ENCODE results near the gene ZNF618.

Gene ZNF618

DNA sequence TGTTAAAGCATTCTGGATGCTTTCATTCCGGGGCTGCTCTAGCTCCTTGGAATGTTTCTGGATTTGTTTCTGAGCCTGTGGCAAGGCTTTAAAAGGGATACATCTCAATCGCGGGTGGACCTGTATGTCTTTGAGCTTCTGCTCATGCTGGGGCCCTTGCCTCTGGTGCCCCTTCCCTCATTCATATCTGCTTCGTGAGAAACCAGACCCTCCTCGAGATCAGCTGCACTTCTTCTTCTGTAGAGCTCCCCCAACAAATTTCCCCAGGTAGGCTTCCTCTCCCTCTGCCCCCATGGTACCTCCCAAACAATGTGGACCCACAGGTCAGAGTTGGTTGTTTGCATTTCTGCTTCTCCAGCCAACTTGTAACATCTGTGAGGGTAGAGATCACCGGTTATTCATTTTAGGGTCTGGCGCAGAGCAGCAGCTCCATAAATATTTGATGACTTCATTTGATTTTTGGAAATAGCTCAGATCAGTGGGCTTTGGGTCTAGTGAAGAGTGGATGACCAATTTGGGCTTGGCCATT, 6.6 kb downstream of the ZNF618 start:
- in situ Hi-C loops (cut with MboI; ENCODE audit: low sequenced_read_pairs): no loop called here

- in situ Hi-C loops (cut with MboI; ENCODE audit: low sequenced_read_pairs): no loop called here
Observed at GRCh38 chr9:113885183-113886025, 9.3 kb downstream of the ZNF618 start.

DNA sequence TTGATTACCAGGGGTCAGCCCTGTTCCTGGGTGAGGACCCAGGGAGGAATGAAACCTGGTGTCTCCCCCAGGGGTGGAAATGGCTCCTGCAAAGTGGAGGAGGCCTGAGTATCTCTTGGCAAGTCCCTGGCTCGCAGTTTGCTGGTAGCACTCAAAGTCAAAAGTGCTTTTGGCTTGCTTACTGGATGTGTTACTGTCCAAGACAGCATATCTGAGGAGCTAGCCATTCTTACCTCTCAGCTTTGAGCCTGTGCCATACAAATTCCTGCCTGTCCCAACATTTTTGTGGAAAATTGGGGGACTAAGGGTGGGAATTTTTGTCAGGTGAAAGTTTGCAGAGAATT, 9.9 kb downstream of the ZNF618 start:
- in situ Hi-C loops (cut with MboI; ENCODE audit: low sequenced_read_pairs): no loop called here

GRCh38 chr9:113886466-113886865, 10.4 kb downstream of the ZNF618 start:
- in situ Hi-C loops (cut with MboI; ENCODE audit: low sequenced_read_pairs): no loop called here

DNA sequence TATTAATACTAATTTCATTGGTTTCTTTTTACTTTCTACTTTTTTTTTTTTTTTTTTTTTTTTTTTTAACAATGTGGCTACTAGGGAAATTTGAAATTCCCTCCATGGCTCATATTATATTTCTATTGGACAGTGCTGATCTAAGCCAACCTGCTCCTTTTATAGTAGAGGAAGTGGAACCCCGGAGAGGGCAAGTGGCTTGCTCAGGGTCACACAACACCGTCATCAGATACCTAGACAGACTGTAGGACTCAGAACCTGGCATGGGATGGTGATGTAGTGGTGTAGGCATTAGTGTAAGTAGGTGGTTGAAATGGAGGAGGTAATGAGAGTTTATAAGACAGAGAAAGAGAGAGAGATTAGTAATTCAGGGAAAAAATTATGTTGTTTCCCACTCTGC, 10.8 kb downstream of the ZNF618 start:
- in situ Hi-C loops (cut with MboI; ENCODE audit: low sequenced_read_pairs): no loop called here

DNA sequence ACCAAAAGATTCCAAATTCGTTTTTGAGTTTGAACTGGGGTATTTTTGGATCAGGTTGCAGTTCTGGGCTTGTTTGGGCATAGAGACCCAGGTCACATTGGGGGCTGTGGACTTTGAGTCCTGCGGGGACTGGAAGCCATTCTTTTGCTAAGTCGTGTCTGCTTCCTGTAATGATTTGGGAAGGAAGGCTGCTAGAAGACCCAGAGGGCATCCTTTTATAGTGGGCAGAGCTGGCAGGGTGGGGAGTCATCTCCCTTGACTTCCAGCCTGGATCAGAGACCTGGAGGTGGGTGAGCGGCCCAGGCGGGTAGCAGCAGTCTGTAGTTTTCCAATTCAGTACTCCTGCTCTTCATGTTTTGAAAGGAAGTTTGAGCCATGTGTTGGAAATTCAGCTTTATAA, 11.3 kb downstream of the ZNF618 start:
- in situ Hi-C loops (cut with MboI; ENCODE audit: low sequenced_read_pairs): no loop called here

- in situ Hi-C loops (cut with MboI; ENCODE audit: low sequenced_read_pairs): no loop called here
Observed at GRCh38 chr9:113888336-113888735, 12.2 kb downstream of the ZNF618 start.

DNA sequence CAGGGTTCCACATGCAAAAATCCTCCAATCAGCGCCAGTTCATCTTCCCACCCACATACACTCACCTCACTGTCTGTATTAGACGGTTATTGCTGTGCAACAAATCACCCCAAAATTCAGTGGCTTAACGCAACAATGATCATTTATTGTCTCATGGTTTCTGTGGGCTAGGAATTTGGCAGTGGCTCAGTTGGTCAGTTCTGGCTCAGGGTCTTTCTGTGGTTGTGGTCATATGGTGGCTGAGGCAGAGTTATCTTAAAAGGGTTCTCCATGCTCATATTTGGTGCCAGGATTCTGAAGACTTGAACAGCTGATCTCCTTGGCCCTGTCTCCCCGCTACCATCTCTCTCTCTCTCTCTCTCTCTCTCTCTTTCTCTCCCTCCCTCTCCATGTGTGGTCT, 12.9 kb downstream of the ZNF618 start:
- in situ Hi-C loops (cut with MboI; ENCODE audit: low sequenced_read_pairs): no loop called here

DNA sequence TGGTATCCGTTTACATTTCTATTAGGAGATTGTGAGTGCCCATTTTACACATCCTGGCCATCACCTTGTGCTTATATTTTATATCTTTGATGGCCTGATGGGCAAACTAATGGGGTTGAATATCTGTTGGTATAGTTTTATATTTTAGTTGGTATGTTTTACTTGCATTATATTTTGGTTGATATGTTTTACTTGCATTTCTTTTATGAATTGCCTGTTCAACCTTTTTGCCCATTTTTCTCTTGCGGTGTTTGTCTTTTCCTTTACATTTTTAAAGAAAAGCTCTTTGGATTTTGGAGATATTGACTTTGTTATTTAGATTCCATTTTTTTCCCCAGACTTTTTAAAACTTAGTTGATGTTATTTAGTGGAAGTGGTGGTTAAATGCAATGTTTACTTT, 14.6 kb downstream of the ZNF618 start:
- in situ Hi-C loops (cut with MboI; ENCODE audit: low sequenced_read_pairs): no loop called here

DNA sequence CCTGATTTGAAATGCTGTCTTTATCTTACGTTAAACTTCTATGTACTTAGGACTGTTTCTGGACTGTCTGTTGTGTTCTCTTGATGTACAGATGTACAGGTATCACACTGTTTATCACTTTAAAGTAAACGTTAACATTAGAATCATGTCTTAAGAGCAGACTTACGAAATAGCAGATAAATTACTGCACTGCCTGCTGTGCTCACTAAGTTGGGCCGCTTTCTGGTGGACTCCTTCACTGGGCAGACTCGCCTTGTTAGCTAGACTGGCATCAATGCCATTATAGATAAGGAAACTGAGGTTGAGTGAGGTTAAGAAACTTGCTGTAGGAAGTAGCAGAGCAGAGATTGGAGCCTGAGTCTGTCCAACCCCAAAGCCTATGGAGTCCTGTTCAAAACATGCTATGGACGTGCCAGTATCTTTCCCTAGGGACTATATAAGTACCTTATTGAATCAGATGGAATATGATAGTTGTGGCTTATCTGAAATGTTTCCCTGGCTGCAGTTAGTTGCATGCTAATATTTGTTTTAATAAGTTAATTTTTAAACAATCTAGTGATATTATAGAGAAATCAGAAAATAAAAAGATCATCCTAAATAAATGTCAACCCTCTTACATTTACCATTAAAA, 16.9 kb downstream of the ZNF618 start:
- in situ Hi-C loops (cut with MboI; ENCODE audit: low sequenced_read_pairs): no loop called here

- in situ Hi-C loops (cut with MboI; ENCODE audit: low sequenced_read_pairs): no loop called here
Observed at GRCh38 chr9:113894166-113894565, 18.1 kb downstream of the ZNF618 start.

GRCh38 chr9:113895526-113895925, 19.4 kb downstream of the ZNF618 start:
- in situ Hi-C loops (cut with MboI; ENCODE audit: low sequenced_read_pairs): no loop called here

DNA sequence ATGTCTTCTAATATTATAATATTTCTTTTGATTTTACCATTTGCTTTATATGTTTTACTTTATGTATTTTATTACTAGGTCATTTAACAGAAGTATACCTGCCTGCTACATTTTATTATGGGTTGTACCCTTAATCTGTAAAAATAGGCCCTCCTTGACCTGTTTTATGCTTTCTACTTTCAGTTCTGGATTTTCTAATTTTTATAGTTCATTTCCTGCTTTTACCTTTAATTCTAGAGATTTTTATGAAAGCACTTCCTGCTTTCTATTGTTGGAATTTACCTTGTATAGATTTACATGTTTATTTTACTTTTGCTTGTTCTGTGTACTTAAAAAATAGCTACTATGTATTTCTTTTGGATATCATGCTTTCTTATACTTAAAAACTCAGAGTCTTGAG, 20.6 kb downstream of the ZNF618 start:
- in situ Hi-C loops (cut with MboI; ENCODE audit: low sequenced_read_pairs): no loop called here

- in situ Hi-C loops (cut with MboI; ENCODE audit: low sequenced_read_pairs): no loop called here
Observed at GRCh38 chr9:113898151-113898550, 22.0 kb downstream of the ZNF618 start.

- in situ Hi-C loops (cut with MboI; ENCODE audit: low sequenced_read_pairs): no loop called here
Observed at GRCh38 chr9:113898596-113898995, 22.5 kb downstream of the ZNF618 start.

DNA sequence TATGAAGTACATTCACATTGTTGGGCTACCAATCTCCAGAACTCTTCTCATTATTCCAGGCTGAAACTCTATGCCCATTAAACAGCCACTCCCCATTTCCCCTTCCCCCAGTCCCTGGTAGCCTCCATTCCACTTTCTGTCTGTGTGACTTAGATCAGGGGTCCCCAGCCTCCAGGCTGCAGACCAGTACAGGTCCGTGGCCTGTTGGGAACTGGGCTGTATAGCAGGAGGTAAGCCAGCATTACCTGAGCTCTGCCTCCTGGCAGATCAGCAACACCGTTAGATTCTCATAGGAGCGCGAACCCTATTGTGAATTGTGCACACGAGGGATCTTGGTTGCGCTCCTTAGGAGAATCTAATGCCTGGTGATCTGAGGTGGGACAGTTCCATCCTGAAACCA, 23.1 kb downstream of the ZNF618 start:
- in situ Hi-C loops (cut with MboI; ENCODE audit: low sequenced_read_pairs): no loop called here

DNA sequence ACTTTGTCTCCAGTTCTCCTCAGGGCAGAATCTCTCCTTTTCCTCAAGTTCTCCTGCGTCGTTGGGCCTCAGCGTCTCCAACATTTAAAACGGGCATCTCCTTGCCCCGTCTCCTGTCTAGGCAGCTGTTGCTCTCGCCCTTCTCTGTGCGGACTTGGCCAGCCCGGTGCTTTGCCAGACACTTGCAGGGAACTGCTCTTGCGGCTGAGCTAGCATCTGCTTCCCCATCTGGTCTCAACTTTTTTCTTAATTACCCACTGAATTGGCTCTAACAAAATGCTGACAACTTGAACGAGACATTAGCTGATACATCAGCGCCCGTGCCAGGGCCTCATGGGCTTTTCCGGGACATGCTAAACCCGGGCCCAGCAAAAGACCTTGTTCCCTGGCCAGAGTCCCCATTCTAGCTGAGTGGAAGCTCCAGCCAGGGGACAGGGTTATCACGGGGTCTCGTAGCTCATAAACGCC, 25.1 kb downstream of the ZNF618 start:
- in situ Hi-C loops (cut with MboI; ENCODE audit: low sequenced_read_pairs): no loop called here

GRCh38 chr9:113903514-113904077, 27.5 kb downstream of the ZNF618 start:
- in situ Hi-C loops (cut with MboI; ENCODE audit: low sequenced_read_pairs): no loop called here

DNA sequence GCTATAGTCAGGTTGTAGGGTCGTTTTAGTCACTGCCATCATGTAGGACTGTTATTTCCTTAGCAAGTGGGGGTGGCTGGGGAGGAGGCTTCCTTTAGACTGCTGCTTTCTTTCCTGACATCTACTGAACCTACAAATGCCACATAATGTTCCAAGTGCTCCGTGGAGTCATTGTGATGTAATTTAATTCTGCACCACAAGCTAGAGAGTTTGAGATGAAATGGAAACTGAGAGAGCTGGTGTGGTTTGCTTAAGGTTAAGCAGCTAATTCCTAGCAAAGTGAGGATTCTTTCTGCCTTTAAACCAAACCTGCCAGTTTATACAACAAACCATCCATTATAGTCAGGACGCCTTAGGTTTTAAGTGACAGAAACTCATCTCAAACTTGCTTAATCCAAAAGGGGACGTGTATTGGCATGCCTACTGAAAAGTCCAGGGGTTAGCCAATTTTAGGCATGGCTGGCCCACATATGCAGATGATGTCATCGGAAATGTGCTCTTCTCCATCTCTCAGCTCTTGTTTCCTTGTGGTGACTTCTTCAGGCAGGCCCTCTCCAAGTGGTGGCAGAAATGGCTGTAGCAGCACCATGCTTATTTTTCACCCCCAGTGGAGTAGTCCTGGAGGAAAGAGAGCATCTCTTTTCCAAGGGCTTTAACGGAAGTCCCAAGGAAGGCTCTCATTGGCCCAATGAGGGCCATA, 30.5 kb downstream of the ZNF618 start:
- in situ Hi-C loops (cut with MboI; ENCODE audit: low sequenced_read_pairs): no loop called here

DNA sequence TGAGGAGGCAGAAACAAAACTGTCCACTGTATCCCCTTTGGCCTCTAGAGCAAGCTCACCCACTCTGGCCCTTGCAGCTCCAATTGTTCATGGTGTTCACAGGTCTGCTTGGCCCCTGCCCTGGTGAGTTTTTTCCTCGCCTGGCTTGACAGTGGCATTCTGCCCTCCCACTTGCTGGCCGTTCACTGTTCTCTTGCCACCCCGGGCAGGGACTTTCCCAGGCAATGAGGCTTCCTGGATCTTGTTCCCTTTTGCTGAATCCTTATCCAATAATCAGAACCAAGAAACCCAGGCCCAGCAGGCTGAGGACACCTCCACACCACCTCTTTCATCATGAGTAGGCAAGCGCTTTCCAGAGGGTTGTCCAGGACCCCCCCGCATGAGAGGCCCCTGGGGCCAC, 31.2 kb downstream of the ZNF618 start:
- in situ Hi-C loops (cut with MboI; ENCODE audit: low sequenced_read_pairs): no loop called here

DNA sequence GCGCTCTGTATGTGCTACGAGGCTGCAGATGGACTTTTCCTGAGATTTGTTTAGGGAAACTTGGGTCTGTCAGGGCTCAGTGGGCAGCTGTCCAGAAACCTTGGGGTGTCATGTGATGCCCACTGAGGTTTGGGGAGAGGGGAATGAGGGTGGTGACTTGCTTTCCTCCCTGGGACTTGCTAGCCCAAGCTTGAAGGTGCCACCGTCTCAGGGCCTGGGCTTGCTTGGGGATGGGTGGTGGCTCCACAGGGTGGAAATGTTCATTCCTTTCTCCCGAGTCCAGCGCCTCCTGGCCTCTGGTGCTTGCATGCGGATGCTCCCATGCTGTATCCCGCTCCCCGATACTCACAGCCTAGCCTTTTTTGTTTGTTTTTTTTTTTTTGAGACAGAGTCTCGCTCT, 33.3 kb downstream of the ZNF618 start:
- in situ Hi-C loops (cut with MboI; ENCODE audit: low sequenced_read_pairs): no loop called here

Data from hTERT RPE-1 (cell line).